ENCODE measurements around the gene CLC.

DNA sequence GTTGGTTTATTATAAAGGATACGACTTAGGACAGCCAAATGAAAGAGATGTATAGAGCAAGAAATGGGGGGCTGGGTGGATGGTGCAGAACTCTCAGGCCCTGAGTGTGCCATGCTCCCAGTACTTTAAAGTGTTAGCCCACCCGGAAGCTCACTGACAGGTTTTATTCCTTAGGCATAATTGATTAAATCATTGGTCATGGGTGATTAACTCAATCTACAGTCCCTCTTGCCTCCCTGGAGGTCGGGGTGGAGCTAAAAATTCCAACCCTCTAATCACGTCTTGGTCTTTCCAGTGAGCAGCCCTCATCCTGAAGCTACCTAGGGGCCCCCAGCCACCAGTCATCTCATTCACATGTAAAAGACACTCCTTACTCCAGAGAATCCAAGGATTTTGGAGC is 31.0 kb upstream of the CLC start:
- TF ChIP-seq, protein P1, sequence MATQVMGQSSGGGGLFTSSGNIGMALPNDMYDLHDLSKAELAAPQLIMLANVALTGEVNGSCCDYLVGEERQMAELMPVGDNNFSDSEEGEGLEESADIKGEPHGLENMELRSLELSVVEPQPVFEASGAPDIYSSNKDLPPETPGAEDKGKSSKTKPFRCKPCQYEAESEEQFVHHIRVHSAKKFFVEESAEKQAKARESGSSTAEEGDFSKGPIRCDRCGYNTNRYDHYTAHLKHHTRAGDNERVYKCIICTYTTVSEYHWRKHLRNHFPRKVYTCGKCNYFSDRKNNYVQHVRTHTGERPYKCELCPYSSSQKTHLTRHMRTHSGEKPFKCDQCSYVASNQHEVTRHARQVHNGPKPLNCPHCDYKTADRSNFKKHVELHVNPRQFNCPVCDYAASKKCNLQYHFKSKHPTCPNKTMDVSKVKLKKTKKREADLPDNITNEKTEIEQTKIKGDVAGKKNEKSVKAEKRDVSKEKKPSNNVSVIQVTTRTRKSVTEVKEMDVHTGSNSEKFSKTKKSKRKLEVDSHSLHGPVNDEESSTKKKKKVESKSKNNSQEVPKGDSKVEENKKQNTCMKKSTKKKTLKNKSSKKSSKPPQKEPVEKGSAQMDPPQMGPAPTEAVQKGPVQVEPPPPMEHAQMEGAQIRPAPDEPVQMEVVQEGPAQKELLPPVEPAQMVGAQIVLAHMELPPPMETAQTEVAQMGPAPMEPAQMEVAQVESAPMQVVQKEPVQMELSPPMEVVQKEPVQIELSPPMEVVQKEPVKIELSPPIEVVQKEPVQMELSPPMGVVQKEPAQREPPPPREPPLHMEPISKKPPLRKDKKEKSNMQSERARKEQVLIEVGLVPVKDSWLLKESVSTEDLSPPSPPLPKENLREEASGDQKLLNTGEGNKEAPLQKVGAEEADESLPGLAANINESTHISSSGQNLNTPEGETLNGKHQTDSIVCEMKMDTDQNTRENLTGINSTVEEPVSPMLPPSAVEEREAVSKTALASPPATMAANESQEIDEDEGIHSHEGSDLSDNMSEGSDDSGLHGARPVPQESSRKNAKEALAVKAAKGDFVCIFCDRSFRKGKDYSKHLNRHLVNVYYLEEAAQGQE (IDR thresholded peaks at IDR 0.05; ENCODE audit: insufficient read depth in 1 of 2, low read depth in 2 of 2, low read length in 2 of 2) = no peak
- TF ChIP-seq TAF1 (IDR thresholded peaks at IDR 0.05; ENCODE audit: borderline replicate concordance, insufficient read depth, low read length) = no peak
